Stimulated activated naive CD4-positive, alpha-beta T cell (primary cell): ENCODE results near the gene FASTKD1.
"Not testable (repeated sequence)": the region's sequence is repeated elsewhere in the genome, so short reads cannot be mapped to it uniquely, and the experiment has no call there.

Experiments
- DNase-seq, 6 experiments: peaks; one replicate each; lab custom pipeline; 2025; lab: John Stamatoyannopoulos, UW

Gene FASTKD1

DNA sequence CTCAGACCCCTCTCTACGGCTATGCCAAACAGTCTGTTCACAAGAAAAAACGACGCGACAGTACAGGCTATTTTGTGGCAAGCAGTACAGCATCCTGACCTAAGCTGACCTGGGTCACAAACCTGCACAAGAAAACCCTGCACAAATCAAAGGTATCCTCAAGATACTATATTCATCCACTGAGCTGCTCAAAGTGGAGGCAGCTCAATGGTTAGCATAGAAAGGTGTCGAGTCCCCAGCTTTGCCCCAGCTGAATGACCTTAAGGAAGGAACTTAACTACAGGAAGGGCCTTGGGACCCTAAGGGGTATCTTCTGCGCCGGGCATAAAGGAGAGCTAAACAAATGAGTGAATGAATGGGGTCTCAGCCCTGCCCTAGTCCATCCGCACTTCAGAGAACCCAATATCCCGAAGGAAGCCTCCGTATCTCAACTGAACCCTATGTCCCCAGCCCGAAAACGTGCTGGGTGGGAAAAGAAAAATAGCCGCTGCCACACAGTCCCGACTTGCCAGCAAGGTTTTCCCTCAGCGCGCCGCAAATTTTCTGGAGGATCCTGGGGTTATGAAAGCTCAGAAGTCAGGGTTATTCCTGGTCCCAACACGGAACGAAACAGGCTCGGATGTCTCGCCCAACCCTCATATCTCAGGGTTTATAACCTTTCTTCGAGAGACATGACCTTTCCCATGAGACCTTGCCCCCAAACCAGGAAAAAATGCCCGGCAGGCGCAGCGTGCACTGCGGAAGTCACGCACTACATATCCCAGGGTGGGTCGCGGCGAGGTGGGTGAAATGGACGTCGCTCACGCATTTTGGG lies at the start of gene FASTKD1:
FASTKD1 (minus strand) TSS at position 706 of the 814 bp plus-strand sequence. CDS start 1,836 bp downstream, outside the sequence.
- peak; percentile 67 to 80 (median 72) for DNase-seq

GRCh38 chr2:169623235-169623634 lies 49.6 kb upstream of the FASTKD1 start:
- no peak for DNase-seq

DNA sequence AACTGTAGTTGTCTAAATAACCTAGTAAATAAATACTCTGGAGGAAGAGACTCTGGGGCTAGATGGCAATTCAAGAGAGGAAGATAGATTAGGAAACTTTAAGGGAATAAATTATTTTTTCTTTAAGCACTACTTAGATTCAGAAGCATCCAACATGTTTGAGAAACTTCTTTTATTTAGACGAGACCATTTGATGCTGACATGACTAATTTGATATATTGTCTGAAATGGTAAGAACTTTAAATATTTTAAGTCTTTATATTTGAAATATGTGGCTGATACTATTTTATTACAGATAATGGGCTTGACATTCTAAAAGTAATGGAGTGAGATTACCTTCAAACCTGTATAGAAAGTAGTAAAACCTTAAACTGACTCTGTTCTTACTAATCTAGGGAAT lies 46.8 kb upstream of the FASTKD1 start:
- no peak for DNase-seq

DNA sequence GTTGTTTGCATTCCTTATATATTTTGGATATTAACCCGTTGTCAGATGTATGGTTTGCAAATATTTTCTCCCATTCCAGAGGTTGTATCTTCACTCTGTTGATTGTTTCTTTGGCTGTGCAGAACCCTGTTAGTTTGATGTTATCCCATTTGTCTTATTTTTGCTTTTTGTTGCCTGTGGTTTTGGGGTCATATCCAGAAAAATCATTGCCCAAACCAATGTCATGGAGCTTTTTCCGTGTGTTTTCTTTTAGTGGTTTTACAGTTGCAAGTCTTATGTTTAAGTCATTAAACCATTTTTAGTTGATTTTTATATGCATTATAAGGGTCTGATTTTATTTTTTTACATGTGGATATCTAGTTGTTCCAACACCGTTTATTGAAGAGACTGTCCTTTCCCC lies 46.3 kb upstream of the FASTKD1 start:
- no peak for DNase-seq

DNA sequence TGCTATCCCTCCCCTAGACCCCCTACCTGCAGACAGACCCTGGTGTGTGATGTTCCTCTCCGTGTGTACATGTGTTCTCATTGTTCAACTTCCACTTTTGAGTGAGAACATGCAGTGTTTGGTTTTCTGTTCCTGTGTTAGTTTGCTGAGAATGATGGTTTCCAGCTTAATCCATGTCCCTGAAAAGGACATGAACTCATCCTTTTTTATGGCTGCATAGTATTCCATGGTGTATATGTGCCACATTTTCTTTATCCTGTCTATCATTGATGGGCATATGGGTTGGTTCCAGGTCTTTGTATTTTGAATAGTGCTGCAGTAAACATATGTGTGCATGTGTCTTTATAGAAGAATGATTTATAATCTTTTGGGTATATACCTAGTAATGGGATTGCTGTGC lies 42.3 kb upstream of the FASTKD1 start:
- not testable (repeated sequence) for DNase-seq

- no peak for DNase-seq
Measured at GRCh38 chr2:169613876-169614275, 40.2 kb upstream of the FASTKD1 start.

DNA sequence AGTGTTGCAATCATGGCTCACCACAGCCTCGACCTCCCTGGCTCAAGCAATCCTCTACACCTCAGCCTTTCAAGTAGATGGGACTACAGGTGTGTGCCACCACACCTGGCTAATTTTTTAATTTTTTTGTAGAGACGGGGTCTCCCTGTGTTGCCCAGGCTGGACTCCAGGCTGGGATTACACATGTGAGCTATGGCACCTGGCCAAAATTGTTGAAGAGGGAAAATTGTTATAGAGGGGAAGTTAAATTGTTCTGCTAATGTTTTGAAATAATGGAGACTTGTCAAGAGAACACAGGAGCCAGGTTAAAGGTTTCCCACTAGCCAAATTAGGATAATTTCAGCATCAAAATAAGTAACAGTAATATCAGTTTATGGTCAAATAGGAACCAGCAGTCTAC lies 35.6 kb upstream of the FASTKD1 start:
- DNase-seq, result no peak

- DNase-seq, result no peak
Measured at GRCh38 chr2:169599568-169599967, 25.9 kb upstream of the FASTKD1 start.

DNA sequence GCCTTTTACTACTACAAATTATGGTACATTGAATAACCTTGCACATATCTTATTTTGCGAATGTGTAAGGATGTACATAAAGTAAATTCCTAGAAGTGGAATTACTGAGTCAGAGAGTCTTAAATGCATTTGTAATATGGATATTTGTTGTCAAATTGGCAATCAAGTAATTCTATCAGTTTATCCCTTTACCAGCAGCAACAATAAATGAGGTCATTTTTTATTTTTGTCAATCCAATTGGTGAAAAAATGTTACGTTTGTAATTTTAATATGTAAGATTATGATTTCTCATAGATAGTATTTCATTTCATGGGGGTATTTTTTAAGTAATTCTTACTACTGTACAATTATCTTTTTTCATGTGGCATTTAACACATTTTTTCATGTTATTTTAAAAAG lies 25.3 kb upstream of the FASTKD1 start:
- DNase-seq, result no peak

DNA sequence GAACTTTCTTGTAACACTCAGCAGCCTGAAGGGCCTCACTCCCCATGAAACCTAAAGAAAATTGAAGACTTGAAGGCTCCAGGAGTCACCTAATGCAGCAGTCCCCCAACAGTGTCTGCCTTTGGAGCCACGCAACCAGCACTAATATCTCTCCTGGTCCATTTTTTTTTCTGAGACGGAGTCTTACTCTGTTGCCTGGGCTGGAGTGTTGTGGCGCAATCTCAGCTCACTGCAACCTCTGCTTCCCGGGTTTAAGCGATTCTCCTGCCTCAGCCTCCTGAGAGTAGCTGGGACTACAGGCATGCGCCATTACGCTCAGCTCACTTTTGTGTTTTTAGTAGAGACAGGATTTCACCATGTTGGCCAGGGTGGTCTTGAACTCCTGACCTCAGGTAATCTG lies 22.9 kb upstream of the FASTKD1 start:
- DNase-seq, result not testable (repeated sequence)

GRCh38 chr2:169590804-169591203 lies 17.1 kb upstream of the FASTKD1 start:
- no peak for DNase-seq

- DNase-seq, result no peak
Measured at GRCh38 chr2:169585673-169586072, 12.0 kb upstream of the FASTKD1 start.

DNA sequence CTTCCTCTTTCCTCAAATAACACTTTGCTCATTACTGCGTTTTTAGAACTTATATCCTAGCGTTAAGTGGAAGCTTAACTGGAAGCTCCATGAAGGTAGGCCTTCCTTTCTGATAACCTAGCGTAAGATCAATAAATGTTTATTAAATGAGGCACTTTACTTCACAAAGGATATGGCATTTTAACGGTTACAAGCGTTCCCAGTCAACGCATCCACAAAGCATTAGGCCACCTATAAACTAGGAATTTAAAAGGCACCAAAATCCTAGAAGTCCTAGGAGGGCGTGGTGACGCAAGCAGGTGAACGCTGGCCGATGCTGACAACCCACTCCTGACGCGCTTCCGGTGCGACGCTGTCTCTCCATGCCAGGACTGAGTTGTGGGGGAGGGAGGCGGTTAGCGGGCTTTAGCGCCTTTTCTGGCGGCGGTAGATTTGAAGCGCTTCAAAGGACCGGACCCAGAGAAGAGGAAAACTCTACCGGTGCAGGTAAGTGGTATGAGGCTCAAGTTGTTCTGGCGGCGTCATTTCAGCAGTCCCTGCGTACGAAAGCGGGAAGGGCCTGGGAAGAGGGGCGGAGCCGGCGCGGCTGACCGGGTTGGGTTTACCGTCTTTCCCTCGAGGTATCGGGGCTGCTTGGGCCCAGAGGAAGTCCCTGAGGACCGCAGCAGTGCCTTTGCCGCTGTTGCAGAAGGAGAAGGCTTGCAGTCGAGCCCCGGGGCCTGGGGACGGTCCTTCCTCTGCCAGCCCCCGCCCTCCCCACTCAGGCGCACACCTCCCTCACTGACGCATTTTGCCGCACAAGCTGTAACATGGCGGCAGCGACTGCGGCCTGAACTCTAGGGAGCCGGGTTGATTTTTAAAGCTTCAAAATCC lies 10.6 kb upstream of the FASTKD1 start, which contains the start of gene PPIG:
PPIG (plus strand) TSS at position 347 of the 873 bp plus-strand sequence. CDS start 19,691 bp downstream, outside the sequence.
- DNase-seq, result peak; percentile 81 to 91 (median 84)

DNA sequence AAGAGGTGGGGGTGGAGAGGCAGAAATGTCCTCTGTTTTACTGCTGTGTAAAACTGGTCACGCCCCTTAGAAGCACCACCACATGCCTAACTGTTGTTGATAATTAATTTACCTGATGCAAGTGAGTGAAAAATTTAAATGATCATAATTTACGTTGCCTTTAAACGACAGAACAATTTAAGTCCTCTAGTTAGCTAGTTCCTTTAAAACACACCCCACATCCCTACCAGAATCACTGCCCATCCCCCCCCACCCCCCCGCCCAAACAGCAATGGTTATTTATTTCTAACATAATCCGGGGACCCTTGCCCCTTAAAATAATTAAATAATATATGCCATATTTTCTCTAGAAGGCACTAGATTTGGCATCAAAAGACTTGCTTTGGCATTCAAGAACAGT lies 9.9 kb upstream of the FASTKD1 start:
- no peak for DNase-seq

GRCh38 chr2:169582552-169583266 lies 9.0 kb upstream of the FASTKD1 start:
- not testable (repeated sequence) for DNase-seq

DNA sequence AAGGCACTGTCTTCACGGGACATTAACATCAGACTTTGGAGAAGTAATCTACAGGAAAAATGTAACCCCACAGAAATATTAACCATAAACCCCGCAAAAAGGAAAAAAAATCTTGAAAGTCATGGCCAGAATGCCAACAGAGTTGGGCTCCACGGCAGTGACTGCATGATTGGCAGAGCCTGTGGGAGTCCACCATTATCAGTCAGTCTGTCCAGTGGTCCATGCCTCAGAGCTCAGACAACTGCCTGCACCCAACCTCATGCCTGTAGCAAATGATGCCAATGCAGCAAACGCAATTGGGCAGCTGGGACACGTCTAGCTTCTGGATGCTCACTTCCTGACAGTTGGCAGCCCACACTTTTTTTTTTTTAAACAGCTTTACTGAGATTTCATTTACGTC lies 5.4 kb upstream of the FASTKD1 start:
- no peak for DNase-seq

GRCh38 chr2:169575264-169575663 lies 1.6 kb upstream of the FASTKD1 start:
- DNase-seq, result not testable (repeated sequence)

- not testable (repeated sequence) for DNase-seq
Measured at GRCh38 chr2:169574539-169574938, 874 bp upstream of the FASTKD1 start.

DNA sequence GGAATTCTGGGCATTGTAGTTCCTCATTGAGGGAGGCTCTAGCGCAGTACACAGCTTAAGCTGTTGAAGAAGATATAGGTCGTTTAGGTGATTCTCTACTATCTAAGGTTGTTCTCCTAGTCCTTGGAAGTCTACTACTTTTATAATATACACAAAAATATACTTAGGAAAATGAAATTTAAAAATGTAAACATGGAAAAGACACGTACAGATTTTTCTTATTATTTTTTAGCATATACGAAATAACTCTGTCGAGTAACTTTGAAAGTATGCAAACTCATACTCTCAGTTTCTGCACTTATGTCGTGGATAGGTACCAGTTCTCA lies 272 bp upstream of the FASTKD1 start:
- no peak for DNase-seq

DNA sequence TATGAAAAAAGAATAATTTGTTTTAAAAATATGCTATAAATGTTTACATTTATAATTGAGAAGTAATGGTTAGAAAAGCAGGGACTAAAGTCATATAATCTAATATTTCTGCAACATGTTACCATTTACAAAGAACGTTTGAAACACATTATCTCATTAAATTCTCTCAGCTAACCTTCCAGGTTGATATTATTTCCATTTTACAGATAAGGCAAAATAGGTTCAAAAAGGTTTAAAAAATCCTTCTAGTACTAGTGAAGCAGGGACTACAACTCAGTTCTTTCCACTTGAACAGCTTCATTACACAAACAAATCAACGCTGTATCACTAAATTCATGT lies 875 bp downstream of the FASTKD1 start:
- no peak for DNase-seq

DNA sequence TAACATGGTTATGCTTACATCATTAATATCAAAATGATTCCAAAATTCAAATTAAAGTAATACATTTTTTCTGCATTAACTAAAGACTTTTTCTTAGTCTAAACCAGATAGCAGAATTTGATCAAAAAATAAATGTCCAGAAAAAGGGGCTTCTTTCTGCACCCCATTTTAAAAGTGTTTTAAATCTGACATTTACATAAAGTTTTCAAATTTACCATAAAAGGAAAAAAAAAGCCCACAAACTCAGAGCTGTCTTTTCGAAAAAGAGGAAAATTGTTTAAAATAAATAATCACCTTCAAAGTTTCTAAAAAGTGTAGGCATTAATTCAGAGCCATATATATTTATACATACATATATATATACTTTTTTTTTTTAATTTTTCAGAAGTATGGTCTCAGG lies 1.5 kb downstream of the FASTKD1 start:
- no peak for DNase-seq

GRCh38 chr2:169571571-169571970 lies 2.1 kb downstream of the FASTKD1 start:
- no peak for DNase-seq
